HepG2 (cell line): Measurements from ENCODE around the gene ANGPTL2. TPM values are rescaled to one million over a fixed set of nuclear protein-coding genes. Genes with fewer than 3 reads are reported as not detected.
A peak's percentile ranks its signal among the peaks of the same experiment; 100 is the strongest.

Experiments used
- CEBPB ChIP-seq: IDR thresholded peaks from 2 replicates; pipeline ENCODE4 v1.6.1; 2011; ENCODE audit warnings: low read depth, low read length, improper control_type of control experiment, borderline replicate concordance
- CREB1 ChIP-seq, 2 experiments: fragments of 450-650 bp in 1 of 2; IDR thresholded peaks; 2 replicates each; pipeline ENCODE4 v1.6.1; 2016 to 2017; ENCODE audit warnings: control low read depth in 1 of 2, mild to moderate bottlenecking in 1 of 2, missing compliant biosample characterization in 1 of 2, missing genetic modification characterization in 1 of 2
- FOXK1 ChIP-seq: sonication (generic); formaldehyde crosslinking; IDR thresholded peaks from 2 replicates; pipeline ENCODE4 v1.4.0; 2020; ENCODE audit warnings: low read depth, missing genetic modification reagents, borderline replicate concordance
- HNF4G ChIP-seq, 2 experiments: sonication (generic) in 1 of 2; formaldehyde crosslinking in 1 of 2; IDR thresholded peaks; 2 replicates each; pipeline versions ENCODE4 v1.4.0 to v1.6.1; 2011 to 2020; ENCODE audit warnings: borderline replicate concordance in 2 of 2, low read depth in 2 of 2, mild to moderate bottlenecking in 2 of 2, low read length in 1 of 2, missing genetic modification reagents in 1 of 2, moderate library complexity in 1 of 2
- NR2C2 ChIP-seq: sonication (generic); formaldehyde crosslinking; IDR thresholded peaks from 2 replicates; pipeline ENCODE4 v1.4.0; 2020; ENCODE audit warnings: missing genetic modification reagents, mild to moderate bottlenecking, moderate library complexity, borderline replicate concordance
- POLR2AphosphoS5 ChIP-seq: IDR thresholded peaks from 2 replicates; pipeline ENCODE4 v1.6.1; 2012; ENCODE audit warnings: low read depth, low read length
- ZBTB7A ChIP-seq: sonication (generic); formaldehyde crosslinking; IDR thresholded peaks from 2 replicates; pipeline ENCODE4 v1.8.0; 2022; ENCODE audit warnings: mild to moderate bottlenecking, missing genetic modification reagents
- ZNF20 ChIP-seq: sonication (generic); formaldehyde crosslinking; IDR thresholded peaks from 2 replicates; pipeline ENCODE4 v1.4.0; 2020; ENCODE audit warnings: mild to moderate bottlenecking, moderate library complexity, missing genetic modification reagents
- ZNF251 ChIP-seq: sonication (generic); formaldehyde crosslinking; IDR thresholded peaks from 2 replicates; pipeline ENCODE4 v1.9.0; 2021; ENCODE audit warnings: mild to moderate bottlenecking, missing genetic modification reagents
- ZNF260 ChIP-seq: sonication (generic); formaldehyde crosslinking; IDR thresholded peaks from 2 replicates; pipeline ENCODE4 v1.4.0; 2020; ENCODE audit warnings: missing genetic modification reagents, low read depth, mild to moderate bottlenecking, borderline replicate concordance
- ZNF30 ChIP-seq: sonication (generic); formaldehyde crosslinking; IDR thresholded peaks from 2 replicates; pipeline ENCODE4 v1.5.0; 2020; ENCODE audit warnings: mild to moderate bottlenecking, missing genetic modification reagents
- ZNF772 ChIP-seq: sonication (generic); formaldehyde crosslinking; IDR thresholded peaks from 2 replicates; pipeline ENCODE4 v1.5.0; 2020; ENCODE audit warnings: mild to moderate bottlenecking, missing genetic modification reagents
- ZNF816 ChIP-seq: sonication (generic); formaldehyde crosslinking; IDR thresholded peaks from 2 replicates; pipeline ENCODE4 v1.8.0; 2022; ENCODE audit warnings: missing genetic modification reagents, mild to moderate bottlenecking, borderline replicate concordance
- ZSCAN21 ChIP-seq: sonication (generic); formaldehyde crosslinking; IDR thresholded peaks from 2 replicates; pipeline ENCODE4 v1.8.0; 2022; ENCODE audit warnings: mild to moderate bottlenecking, missing genetic modification reagents, moderate library complexity, borderline replicate concordance
- polyA plus RNA-seq, 8 experiments: library from polyadenylated mRNA; depleted of rRNA in 3 of 8; stranded (reverse) in 7 of 8; unstranded in 1 of 8; fragments of >200 nt; fragmentation: Illumina TruSeq in 4 of 8; extraction: Trizol in 4 of 8; gene quantifications; 2 replicates each; pipeline versions ENCODE4 v1.2.1 to v1.2.3, GENCODE V29; 2011 to 2016; ENCODE audit warnings: low read depth in 4 of 8, missing spikeins in 1 of 8, mixed read lengths in 1 of 8; ENCODE audit not compliant: insufficient read depth in 1 of 8
- total RNA-seq, 5 experiments: library from RNA; depleted of rRNA; stranded (reverse); fragments of >200 nt; fragmentation: Illumina TruSeq; extraction: Trizol; gene quantifications; 2 replicates each; pipeline ENCODE4 v1.2.3, GENCODE V29; 2016; ENCODE audit warnings: low read depth in 1 of 5
- TF ChIP-seq, protein P1 (sequence below): IDR thresholded peaks from 2 replicates; pipeline ENCODE4 v1.6.1; 2016; ENCODE audit warnings: low read depth
- TF ChIP-seq, protein P2 (sequence below): IDR thresholded peaks from 2 replicates; pipeline ENCODE4 v1.6.1; 2018; ENCODE audit warnings: missing genetic modification reagents, mild to moderate bottlenecking, missing compliant biosample characterization
- TF ChIP-seq, protein P3 (sequence below), 2 experiments: sonication (generic) in 1 of 2; formaldehyde crosslinking in 1 of 2; IDR thresholded peaks; 2 replicates each; pipeline versions ENCODE4 v1.5.1 to v1.6.1; 2011 to 2020; ENCODE audit warnings: borderline replicate concordance in 1 of 2, low read depth in 1 of 2, low read length in 1 of 2, mild to moderate bottlenecking in 1 of 2, missing genetic modification reagents in 1 of 2, moderate library complexity in 1 of 2
- TF ChIP-seq, protein P4 (sequence below): sonication (generic); formaldehyde crosslinking; IDR thresholded peaks from 2 replicates; pipeline ENCODE4 v1.5.1; 2020; ENCODE audit warnings: missing genetic modification reagents, mild to moderate bottlenecking, borderline replicate concordance
- TF ChIP-seq, protein P5 (sequence below): sonication (generic); formaldehyde crosslinking; IDR thresholded peaks from 2 replicates; pipeline ENCODE4 v1.8.0; 2022; ENCODE audit warnings: missing genetic modification reagents, mild to moderate bottlenecking, inconsistent platforms, borderline replicate concordance

The ANGPTL2 gene
- total and polyA plus RNA-seq, 2 of the 13 experiments (the other 11 are each of a cell fraction or from before 2014, with no cell fraction given): 0.91 to 21.0 TPM

DNA sequence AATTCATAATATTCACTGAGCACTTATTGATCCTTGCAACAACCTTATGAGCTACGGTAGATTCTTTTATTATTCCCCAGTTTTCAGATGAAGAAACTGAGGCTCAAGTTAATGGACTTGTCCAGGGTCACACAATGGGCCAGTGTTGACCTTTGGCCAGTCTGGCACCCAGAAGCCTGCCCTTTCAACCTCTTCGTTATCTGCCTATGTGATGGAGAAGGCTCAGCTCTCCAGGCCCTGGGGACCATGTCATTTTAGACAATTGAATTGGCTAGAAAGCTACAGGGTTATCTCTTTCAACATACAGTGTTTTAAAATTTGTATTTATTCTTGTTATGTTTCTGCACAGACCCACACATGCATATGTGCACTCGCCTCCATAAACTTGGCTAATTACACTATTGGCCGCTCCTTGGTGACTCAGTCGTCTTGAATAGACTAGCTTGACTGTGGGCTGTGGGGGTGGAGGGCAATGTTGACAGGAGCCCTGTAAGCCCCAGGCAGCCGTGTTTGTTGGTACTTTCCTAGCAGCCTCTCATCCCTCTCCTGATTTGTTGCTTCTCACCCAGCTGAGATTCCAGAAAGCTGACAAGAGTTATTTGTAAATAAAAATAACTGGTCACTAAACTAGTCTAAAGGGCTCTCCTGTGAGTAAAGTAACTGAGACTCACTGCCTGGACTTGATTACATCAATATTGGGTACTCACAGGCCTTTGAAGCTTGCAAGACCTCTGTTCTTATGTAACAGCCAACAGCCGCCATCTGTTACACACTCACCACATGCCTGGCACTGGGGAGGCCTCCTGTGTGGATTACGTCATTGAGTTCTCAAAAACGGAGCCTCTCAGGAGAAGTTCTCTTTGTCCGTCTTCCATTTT is 8.5 kb upstream of the ANGPTL2 start (continued):
- TF ChIP-seq, protein P1, sequence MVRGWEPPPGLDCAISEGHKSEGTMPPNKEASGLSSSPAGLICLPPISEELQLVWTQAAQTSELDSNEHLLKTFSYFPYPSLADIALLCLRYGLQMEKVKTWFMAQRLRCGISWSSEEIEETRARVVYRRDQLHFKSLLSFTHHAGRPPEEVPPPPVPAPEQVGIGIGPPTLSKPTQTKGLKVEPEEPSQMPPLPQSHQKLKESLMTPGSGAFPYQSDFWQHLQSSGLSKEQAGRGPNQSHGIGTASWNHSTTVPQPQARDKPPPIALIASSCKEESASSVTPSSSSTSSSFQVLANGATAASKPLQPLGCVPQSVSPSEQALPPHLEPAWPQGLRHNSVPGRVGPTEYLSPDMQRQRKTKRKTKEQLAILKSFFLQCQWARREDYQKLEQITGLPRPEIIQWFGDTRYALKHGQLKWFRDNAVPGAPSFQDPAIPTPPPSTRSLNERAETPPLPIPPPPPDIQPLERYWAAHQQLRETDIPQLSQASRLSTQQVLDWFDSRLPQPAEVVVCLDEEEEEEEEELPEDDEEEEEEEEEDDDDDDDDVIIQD (CRISPR knock-in tag): no peak
- TF ChIP-seq ZNF260 (CRISPR knock-in tag): no peak
- TF ChIP-seq, protein P2, sequence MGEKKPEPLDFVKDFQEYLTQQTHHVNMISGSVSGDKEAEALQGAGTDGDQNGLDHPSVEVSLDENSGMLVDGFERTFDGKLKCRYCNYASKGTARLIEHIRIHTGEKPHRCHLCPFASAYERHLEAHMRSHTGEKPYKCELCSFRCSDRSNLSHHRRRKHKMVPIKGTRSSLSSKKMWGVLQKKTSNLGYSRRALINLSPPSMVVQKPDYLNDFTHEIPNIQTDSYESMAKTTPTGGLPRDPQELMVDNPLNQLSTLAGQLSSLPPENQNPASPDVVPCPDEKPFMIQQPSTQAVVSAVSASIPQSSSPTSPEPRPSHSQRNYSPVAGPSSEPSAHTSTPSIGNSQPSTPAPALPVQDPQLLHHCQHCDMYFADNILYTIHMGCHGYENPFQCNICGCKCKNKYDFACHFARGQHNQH (CRISPR knock-in tag): no peak
- TF ChIP-seq POLR2AphosphoS5: no peak
- TF ChIP-seq, protein P3, sequence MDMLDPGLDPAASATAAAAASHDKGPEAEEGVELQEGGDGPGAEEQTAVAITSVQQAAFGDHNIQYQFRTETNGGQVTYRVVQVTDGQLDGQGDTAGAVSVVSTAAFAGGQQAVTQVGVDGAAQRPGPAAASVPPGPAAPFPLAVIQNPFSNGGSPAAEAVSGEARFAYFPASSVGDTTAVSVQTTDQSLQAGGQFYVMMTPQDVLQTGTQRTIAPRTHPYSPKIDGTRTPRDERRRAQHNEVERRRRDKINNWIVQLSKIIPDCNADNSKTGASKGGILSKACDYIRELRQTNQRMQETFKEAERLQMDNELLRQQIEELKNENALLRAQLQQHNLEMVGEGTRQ (IDR thresholded peaks at IDR 0.05; ENCODE audit: low read depth, low read length): no peak
- TF ChIP-seq, protein P3 (CRISPR knock-in tag; IDR thresholded peaks at IDR 0.05; ENCODE audit: borderline replicate concordance): no peak
- no peak for TF ChIP-seq NR2C2
- TF ChIP-seq ZNF251 (CRISPR knock-in tag): no peak
- no peak for TF ChIP-seq ZNF20 (CRISPR knock-in tag)
- TF ChIP-seq ZSCAN21 (CRISPR knock-in tag): no peak
- no peak for TF ChIP-seq ZBTB7A (CRISPR knock-in tag)
- peak; percentile 71 for TF ChIP-seq CREB1 (IDR thresholded peaks at IDR 0.05)
- no peak for TF ChIP-seq CREB1 (CRISPR knock-in tag; IDR thresholded peaks at IDR 0.05)
- peak; percentile 11; the same call in 1 of the 2 replicates for TF ChIP-seq CEBPB
- no peak for TF ChIP-seq ZNF30 (CRISPR knock-in tag)
- 0 out of 2 replicates have a peak, but pooled peaks have one; percentile 33 for TF ChIP-seq FOXK1
- no peak for TF ChIP-seq HNF4G (IDR thresholded peaks at IDR 0.05; ENCODE audit: borderline replicate concordance, low read depth, low read length)
- TF ChIP-seq HNF4G (CRISPR knock-in tag; IDR thresholded peaks at IDR 0.05; ENCODE audit: borderline replicate concordance, low read depth): no peak
- TF ChIP-seq ZNF816 (CRISPR knock-in tag): 0 out of 2 replicates have a peak, but pooled peaks have one; percentile 18
- no peak for TF ChIP-seq ZNF772 (CRISPR knock-in tag)
- TF ChIP-seq, protein P4, sequence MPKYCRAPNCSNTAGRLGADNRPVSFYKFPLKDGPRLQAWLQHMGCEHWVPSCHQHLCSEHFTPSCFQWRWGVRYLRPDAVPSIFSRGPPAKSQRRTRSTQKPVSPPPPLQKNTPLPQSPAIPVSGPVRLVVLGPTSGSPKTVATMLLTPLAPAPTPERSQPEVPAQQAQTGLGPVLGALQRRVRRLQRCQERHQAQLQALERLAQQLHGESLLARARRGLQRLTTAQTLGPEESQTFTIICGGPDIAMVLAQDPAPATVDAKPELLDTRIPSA (CRISPR knock-in tag): no peak
- TF ChIP-seq, protein P5, sequence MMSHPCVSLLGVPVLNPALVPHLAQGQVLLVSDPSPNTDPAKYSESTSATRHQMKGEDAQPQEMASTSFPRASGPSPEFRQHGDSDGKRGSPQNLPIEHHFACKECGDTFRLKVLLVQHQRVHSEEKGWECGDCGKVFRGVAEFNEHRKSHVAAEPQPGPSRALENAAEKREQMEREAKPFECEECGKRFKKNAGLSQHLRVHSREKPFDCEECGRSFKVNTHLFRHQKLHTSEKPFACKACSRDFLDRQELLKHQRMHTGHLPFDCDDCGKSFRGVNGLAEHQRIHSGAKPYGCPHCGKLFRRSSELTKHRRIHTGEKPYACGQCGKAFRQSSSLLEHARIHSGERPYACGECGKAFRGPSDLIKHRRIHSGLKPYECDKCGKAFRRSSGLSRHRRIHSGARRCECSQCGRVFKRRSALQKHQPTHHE (CRISPR knock-in tag): no peak
